GM18909 (cell line): Measurements from ENCODE around the gene TCN2.
"Not testable (repeated sequence)": the region's sequence is repeated elsewhere in the genome, so short reads cannot be mapped to it uniquely, and the experiment has no call there.

ENCODE experiments used
- ATAC-seq: cut with Tn5 transposase; IDR thresholded peaks from one replicate; pipeline ENCODE4 v1.9.1; 2021; ENCODE audit warnings: mild to moderate bottlenecking; ENCODE audit not compliant: unreplicated experiment, poor library complexity

TCN2 gene

DNA sequence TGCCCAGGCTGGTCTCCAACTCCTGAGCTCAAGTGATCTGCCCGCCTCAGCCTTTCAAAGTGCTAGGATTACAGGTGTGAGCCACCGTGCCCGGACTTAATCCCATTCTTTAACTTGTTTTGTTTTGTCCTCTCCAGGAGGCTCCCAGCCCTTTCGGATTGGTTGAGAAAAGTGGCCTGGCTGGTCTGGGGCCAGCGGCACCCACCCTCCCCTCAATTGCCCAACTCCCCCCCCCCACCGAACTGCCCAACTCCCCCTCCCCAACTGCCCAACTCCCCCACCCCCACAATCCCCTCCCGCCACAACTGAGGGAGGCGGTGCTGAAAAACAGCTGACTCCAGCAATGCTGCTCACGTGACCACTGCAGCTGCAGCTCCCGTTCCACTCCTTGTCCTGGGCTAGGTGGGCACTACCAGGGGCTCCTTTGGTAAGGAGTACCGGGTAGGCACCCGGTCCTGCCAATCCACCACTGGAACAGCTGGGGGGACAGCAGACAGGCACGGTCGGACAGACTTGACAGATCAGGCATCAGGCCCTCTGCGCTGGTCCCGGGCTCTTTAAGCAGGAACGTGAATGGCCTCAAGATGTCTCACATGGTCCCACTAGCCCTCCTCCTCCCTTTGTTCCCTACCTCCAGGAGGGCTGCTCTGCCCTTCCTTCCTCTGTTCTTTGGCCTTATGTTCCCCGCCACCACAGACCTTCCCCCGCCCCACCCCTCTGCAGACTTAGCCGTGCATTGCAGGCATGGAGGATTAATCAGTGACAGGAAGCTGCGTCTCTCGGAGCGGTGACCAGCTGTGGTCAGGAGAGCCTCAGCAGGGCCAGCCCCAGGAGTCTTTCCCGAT lies at the start of gene TCN2:
TSS of gene TCN2 (plus strand) at position 720 of the 845 bp plus-strand sequence. CDS start 158 bp downstream, outside the sequence.
- ATAC-seq = no peak

DNA sequence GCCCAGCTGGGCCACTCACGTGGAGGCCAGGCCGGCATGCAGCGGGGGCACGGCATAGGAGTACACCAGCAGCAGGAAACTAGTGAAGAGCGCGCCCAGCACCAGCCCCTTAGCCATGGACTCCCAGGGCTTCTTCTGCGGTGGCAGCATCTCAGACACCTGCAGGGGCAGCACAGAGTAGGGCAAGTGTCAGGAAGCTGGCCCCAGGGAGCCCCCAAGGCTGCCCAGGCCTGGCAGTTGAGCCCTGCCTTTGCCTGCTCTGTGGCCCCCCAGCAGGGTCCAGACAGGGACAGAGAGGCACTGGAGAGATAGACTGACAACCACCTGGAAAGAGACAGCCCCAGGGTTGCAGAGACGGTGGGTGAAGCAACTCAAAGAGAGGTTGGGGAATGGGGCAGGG lies 49.7 kb upstream of the TCN2 start:
- no peak for ATAC-seq

DNA sequence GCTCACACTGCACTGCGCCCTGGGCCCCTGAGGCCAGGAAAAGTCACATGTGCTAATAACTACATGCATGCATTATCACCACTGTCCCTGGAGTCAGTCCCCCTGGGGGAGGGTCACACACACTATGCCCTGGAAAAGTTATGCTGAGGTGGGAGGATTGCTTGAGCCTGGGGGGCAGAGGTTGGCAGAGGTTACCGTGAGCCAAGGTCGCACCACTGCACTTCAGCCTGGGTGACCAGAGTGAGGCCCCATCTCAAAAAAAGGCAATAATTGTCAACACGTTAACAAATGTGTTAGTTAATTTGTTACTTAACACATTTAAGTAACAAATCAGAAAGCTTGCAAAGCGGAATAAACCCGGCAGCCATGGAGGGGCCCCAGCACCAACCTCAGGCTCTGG lies 47.1 kb upstream of the TCN2 start:
- no peak for ATAC-seq

DNA sequence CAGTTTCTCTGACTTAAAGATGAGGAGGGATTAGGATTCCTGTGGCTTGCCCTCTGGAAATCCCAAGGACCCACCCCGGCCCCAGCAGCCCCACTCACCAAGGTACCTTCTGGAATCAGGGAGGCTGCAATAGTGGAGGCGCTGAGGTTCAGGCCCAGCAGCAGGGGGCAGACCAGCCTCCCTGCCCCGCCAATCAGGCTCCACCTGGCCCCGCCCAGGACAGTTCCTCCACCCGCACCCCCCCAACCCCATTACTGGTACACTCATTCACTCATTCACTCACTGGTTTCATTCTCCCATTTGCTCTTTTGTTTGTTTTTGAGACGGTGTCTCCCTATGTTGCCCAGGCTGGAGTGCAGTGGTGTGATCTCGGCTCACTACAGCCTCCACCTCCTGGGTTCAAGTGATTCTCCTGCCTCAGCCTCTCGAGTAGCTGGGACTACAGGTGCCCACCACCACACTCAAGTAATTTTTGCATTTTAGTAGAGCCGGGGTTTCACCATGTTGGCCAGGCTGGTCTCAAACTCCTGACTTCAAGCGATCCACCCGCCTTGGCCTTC lies 46.3 kb upstream of the TCN2 start:
- ATAC-seq = not testable (repeated sequence)

DNA sequence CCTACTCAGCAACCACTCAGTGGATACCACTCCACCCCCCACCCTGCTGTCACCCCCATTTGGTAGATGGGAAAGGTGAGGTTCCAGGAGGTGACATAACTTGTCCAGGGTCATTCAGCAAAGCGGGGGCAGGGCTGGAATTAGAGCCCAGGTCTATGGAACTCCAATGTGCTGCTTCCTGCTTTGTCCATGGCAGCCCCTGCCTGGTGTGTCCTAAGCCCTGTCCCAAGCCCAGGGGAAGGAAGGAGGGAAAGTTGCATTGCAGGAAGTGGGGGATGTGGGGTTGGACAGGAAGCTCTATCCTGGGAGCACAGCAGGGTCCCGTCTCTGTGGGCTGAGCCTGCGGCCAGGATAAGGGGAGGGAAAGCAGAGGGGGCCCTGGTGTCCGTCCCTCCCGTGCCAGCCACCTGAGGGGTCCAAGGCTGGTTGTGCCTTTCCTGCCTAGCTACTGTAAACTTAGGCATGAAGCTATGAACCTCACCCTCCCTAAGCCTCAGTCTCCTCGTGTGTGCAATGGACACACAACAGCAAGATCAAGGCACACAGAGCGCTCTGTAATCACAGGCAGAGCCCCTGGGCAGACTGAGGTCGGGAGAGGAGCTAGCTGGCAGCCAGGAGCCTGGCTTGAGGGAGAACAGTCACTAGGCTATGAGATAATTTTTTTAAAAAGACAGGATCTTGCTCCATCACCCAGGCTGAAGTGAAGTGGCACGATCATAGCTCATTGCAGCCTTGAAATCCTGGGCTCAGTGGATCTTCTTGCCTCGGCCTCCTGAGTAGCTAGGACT lies 45.4 kb upstream of the TCN2 start:
- no peak for ATAC-seq

DNA sequence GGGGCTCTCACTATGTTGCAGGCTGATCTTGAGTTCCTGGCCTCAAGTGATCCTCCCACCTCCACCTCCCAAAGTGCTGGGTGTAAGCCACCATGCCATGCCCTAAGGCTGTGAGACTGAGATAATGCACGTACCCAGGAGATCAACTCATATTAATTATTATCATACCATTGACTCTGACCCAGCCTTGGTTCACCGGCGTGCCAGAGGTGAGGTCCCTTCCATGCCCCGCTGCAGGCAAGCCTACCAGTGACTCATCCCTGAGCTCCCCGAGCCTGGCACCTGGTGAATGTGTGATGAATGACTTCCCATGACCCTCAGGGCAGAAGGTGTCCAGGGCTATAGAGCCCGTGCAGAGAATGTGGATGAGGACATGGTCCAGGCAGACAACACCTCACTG lies 44.6 kb upstream of the TCN2 start:
- ATAC-seq = no peak

DNA sequence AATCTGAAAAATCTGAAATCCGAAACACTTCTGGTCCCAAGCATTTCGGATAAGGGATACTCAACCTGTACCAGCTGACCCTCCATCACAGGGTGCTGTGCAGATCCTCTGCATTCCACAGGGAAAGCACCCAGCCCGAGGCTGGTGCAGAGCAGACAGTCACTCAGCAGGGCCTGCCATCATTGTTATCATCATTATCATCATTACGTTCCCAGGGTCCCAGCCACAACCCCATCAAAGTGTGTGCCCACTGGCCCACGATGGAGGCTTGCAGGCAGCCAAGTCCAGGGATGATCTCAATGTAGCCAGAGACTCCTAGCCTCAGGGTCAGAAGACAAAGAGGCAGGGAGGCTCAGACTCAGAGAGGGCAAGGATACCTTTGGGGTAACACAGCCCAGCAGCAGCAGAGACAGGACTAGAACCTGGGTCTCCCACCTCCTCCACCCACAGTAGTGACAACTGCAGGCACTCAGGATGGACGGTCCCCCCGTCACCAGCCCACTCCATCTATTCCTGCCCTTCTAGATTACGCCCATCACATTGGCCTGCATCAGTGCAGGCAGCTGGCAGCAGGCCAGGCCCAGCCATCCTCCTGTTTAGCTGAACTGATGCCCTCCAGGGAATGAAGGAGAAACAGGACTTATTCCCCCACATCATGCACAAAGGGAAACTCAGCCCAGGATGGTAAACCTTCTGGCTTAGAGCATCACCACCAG lies 42.8 kb upstream of the TCN2 start:
- no peak for ATAC-seq

DNA sequence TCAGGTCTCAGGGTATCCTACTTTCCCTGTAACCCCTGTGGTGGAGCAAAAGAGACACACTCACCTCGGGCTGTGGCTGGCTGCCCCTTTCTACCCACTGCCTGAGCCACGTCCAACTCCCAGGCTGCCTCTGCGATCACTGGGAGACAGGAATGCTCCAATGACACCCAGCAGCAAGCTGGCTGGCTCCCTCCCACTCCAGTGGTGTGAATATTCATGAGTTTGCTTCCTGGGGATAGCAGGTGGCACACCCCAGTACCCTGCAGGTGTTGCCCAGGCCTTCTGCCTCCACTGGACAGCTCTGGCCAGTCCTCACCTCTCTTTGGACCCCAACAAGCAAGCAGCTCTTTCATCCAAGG lies 42.2 kb upstream of the TCN2 start:
- no peak for ATAC-seq

DNA sequence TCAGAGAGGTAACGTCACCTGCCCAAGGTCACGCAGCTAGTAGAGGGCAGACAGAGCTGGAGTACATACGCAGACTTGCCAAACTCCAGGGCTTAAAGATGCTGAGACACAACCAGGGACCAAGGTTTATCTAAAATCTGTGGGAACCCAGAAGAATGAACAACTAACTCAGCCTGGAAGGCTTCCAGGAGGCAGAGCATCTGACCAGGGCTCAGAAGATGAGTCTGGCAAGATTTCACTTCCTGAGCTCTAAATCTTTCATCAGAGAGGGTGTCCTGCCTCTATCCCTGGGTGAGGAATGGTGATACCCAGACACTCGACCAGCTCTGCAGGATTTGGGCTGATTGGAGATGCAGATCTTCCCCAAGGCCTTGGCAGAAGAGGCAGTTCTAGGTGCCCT lies 41.6 kb upstream of the TCN2 start:
- ATAC-seq = no peak

DNA sequence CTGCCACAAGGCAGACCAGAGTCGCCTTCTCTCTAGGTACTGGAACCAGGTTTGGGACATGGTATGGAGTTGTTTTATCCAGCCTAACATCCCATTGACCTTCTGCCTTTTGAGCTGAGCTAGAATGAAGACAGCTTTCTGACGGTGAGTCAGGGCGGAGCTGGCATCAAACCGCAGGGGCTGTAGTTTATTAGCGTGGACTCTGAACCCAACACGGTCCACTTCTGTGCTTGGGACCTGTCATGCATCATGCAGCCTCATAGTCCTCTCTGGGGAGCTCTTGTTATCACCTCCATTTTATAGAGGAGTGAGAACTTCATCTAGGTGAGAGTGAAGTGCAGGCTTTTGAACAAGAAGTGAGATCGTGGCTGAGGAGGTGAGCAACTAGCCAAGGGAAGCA lies 40.8 kb upstream of the TCN2 start:
- no peak for ATAC-seq

DNA sequence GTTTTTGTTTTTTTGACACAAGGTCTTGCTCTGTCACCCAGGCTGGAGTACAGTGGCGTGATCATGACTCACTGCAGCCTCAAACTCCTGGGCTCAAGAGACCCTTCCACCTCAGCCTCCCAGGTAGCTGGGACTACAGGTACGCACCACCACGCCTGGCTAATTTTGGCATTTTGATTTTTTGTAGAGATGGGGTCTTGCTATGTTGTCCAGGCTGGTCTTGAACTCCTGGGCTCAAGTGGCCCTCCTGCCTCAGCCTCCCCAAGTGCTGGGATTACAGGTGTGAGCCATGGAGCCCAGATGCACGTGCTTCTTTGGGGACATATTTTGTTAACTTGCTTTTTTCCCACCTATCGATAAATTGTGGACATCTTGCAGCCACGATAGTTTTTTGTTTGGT lies 39.7 kb upstream of the TCN2 start:
- ATAC-seq = not testable (repeated sequence)

DNA sequence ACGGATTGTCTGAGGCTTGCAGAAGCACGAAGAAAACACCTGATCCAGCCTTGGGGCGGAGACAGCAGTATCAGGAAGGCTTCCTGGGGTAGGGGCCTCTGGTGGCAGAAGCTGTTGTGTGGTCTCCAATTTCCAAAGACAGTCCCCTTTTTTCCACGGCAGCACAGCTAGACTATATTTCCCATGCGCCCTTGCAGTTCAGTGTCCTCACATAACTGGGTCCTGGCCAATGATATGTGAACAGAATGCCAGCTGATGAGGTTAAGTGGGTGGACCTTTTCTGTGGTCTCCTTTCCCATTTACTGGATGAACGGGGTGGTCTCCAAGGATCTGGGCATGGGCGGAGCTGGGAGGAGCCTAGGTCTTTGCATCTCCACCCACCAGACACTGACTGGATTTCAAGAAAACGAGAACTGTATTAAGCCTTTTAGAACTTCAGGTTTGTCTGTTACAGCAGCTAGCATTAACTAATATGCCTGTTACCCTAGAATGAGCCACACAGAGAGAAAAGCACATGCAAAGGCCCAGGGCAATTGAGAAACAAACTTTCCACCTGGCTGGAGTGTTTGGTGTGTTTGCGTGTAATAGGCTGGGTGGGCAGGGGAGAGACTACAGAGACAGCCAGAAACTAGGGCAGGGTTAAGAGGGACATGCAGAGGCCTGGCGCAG lies 38.7 kb upstream of the TCN2 start:
- ATAC-seq = no peak

DNA sequence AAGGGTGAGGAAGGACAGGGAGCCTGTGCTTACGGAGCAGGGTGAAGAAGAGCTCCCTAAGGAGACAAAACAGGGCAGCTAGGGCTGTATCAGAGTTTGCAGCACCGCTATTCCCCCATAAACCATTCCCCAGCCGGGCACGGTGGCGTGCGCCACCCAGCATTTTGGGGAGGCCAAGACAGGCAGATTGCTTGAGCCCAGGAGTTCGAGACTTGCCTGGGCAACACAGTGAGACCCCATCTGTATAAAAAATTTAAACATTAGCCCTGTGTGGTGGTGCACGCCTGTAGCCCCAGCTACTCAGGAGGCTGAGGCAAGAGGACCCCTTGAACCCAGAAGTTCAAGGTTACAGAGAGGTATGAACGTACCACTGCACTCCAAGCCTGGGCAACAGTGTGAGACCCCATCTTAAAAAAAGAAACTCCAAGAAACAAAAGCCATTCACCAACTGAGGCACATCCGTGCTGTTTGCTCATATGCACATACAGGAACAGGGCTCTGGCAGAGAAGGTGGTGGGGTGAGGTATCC lies 37.2 kb upstream of the TCN2 start:
- no peak for ATAC-seq

DNA sequence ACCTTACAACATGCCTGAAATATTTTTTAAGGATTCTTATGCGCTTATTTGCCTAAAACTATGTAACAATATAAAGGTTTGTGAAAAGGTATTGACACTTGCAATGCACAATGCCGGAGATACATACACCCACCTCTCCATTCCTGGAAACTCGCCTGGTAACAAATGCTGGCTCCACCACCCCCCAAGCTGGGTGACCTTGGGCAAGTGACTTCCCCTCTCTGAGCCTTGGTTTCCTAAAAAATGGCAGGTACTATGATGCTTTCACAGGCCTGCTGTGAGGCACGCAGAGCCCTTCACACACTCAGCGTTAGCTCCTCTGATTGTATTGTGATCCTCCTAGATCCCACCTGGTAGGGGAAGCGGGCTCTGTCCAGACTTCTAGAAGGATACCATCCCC lies 34.8 kb upstream of the TCN2 start:
- ATAC-seq = no peak

DNA sequence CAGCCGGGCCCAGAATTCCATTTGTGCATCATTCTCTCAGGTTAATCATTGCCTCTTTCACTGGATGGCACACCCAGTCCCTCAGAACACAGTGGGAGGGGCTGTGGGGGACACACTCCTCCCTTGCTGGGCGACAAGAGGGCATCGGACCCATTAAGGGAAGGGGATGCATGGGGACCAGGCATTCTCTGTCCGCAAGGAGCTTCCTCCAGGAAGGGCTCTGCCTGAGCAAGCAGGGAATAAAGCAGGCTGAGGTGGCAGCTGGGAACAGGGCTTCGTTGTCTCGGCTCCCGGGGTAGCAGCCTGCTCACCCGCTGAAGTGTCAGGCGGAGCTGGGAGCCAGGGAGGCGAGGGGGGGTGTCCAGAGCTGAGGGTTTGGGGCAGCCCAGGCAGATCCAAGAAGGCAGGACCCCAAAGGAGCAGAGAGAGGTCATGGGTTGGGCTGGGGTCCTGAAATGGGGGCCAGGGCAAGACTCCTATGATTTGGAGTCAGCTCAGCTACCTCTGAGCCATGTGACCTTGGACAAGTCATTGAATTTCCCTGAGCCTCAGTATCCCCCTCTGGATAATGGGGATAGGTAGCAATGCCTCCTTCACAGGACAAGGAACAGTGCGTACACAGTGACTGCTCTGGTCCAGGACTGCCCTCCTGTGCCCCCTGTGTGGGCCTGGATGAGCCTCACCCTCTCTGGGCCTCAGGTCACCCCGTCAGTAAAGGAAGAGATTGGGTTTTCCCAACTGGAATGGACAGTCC lies 34.0 kb upstream of the TCN2 start:
- ATAC-seq = no peak

DNA sequence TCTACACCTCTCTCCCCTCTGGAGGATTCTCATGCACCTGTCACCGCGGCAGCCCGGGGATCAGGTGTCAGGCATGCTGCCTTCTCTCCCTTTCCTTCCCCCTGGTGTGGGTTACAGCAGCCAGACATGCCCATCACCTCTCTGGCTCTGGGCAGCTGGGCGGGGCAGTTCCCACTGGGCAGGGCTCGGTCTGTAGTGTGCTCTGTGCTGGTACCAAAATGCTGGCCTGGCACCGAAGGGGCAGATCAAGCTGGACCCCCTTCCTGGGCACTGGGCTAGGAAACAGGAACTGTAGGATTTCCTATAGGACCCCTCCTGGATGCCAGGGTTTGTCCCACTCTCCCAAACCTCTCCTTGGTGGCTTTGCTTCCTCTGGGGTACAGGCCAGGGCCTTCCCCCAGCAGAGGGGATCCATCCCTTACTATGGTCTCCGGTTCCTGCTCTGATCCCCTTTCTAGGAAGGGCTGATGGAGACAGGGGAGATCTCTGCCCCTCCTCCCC lies 33.3 kb upstream of the TCN2 start:
- no peak for ATAC-seq

DNA sequence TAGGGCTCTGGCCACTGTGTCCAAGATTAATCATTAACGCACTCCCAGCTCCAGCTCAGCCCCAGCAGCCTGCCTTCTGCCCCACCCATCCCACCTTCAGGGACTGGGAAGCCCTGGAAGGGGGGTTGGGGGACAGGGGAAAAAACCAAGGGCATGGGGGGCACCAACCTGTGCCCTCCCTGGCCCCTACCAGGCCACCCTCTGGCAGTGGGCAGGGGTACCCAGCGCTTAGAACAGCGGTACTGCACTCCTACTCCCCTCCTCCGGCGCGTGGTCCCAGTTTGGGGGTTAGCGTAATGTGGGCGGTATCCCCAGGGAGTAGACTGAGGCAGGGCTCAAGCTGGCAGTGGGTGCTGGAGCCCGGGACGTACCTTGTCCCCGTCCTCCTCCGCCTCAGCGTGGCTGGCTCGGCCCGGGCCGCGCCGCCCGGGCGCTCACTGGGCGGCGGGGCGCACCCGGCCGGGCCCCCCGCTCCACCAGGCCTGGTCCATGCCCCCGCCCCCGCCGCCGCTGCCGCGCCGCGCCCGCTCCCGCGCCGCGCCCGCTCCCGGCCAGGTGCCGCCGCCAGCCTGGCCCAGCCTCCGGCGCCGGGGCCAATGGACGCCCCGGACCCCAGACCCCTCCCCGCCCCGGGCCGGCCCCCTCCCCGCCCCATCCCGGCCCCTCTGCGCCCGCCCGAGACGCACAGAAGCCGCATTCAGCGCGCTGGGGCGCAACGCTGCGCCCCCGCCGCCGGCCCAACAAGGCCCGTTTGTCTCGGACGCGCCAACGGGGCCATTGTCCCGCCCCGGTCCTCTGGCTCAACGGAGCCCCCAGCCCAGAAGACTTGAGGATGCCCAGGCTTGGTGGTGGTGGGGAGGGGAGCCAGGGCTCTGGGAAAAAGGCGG lies 32.6 kb upstream of the TCN2 start, which contains the start of gene GAL3ST1:
TSS of gene GAL3ST1 (minus strand) at position 571 of the 887 bp plus-strand sequence. CDS start 17,273 bp downstream, outside the sequence.
- ATAC-seq = no peak
